Measurements from ENCODE around the gene FAM161A.
A peak's percentile ranks its signal among the peaks of the same experiment; 100 is the strongest.
"Not testable (repeated sequence)": the region's sequence is repeated elsewhere in the genome, so short reads cannot be mapped to it uniquely, and the experiment has no call there.

FAM161A gene

DNA sequence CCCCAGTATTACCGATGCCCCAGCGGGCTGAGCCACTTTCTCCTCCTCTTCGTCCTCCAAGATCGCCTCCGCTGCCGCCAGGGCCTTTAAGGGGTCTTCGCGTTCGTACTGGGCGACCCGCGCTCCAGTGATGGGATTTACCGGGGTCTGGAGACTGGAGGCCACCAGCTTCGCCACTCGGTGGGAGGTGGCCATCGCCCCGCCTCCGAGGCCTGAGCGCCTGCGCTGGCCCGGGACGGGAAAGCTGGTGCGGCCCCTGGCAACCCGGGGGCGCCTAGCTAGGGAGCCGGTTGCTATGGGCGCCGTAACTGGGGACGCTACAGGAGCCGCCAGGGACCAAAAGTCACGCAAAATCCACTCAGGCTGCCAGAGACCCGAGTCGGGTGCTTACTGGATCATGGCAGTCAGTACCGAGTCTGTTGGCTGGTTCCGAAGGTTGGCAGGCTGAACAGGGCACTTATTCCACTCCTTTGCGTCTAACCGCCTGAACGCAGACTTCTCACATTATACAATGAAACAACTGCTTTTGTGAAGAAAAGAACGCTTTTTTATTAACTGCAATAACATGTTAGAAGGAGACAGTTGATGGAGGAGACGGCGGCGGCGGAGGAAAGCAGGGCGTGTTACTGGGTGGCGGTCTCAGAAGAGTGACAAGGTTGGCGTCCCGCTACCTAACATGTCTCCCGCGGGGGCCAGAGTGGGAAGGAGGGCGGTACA lies at the start of gene FAM161A:
Gene FAM161A, minus strand, starts transcription at position 214 of the 717 bp plus-strand sequence. Its CDS starts 19 bp downstream, at position 195.
- DNase-seq: peak; percentile 15 to 94 (median 85)

DNA sequence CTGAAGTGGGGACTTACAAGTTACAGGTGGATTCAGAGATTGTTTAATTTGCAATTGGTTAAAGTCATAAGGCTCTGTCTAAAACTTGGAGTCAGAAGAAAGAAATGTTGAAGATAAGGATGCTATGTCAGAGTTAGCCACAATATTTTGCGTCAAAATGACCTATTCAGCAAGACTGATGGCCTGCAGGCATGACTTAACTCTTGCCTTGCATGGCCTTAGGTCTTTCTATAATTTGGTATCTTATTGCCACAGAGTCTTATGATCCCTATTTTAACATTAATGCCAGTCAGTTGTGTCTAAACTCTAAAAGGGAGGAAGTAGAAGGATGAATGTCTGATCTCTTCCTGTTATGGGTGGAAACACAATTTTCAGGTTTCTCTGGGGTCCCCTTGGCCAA lies 46.4 kb upstream of the FAM161A start:
- no peak for DNase-seq

DNA sequence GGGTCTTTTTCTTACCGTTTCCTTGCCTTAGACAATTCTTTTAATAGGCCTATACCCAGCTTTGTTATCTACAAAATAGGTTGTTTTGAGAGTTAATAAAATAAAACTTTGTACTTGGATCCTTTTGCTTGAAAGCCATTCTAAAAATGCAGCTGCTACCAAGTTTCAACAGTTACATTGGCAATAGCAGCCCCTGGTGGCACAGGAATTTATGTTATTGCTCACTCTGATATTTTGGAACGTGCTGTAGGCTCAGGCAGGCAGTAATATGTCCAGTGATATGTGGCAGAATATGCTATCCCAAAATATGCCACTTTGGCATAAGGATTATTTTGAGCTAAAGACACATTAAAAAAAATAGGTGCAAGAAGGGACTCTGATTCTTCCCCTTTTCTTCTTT lies 45.0 kb upstream of the FAM161A start:
- peak in 8 of 58 donors; percentile 0 to 43 (median 12) for DNase-seq

DNA sequence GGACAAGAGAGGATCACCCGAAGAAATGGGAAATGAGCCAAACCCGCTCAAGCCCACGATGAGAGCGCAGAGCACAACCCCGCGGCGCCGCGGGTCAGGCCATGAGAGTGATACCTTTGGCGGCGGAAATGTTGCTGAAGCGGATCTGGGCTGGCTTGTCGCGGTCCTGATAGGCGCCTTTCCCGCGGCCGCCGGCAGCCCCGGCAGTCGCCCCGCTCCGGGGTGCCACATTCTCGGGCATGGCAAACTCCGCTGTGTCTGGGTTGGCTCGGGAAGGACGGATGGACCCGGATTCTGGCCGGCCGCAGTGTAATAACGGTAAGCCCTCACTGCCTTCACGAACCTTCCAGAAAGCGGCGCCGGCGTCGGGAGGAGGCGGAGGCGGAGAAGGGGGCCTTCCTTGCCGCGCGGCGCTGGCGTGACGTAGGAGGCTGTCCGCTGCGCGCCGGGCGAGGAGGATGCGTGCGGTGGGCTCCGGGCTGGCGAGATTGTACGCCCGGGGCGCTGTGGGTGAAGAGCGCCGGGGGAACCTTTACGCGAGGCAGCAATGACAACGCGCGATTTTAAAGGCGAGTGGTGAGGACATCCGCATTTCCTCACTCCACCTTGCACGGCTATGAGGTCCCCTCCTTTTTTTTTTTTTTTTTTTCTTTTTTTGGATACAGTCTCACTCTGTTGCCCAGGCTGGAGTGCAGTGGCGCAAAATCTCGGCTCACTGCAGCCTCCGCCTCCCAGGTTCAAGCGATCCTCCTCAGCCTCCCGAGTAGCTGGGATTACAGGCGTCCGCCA lies 34.6 kb upstream of the FAM161A start, which contains the start of gene CCT4:
Gene CCT4, minus strand, starts transcription at position 390 of the 789 bp plus-strand sequence. Its CDS starts 149 bp downstream, at position 241.
- peak; percentile 49 to 95 (median 86) for DNase-seq

GRCh38 chr2:61887717-61888266 lies 33.9 kb upstream of the FAM161A start:
- DNase-seq: peak in 8 of 58 donors; percentile 8 to 65 (median 42)

DNA sequence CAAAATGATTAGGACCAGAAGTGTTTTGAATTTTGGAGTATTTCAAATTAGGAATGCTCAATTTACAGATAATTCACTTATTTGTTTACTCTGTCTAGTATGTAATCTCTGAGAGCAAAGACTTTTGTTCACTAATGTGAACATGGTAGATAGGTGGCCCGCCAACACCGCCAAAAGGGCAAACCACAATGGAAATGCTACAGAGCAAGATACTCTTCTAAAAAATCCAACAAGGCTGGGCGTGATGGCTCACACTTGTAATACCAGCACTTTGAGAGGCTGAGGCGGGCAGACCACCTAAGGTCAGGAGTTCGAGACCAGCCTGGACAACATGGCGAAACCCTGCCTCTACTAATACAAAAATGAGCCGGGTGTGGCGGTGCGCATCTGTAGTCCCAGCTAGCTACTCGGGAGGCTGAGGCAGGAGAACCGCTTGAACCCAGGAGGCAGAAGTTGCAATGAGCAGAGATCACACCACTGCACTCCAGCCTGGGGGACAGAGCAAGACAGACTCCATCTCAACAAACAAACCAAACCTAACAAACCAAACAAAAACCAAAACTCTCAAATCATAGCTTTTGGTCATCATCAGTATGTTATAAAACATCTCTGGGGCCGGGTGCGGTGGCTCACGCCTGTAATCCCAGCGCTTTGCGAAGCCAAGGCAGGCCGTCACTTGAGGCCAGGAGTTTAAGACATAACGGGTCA lies 32.2 kb upstream of the FAM161A start:
- DNase-seq: no peak

DNA sequence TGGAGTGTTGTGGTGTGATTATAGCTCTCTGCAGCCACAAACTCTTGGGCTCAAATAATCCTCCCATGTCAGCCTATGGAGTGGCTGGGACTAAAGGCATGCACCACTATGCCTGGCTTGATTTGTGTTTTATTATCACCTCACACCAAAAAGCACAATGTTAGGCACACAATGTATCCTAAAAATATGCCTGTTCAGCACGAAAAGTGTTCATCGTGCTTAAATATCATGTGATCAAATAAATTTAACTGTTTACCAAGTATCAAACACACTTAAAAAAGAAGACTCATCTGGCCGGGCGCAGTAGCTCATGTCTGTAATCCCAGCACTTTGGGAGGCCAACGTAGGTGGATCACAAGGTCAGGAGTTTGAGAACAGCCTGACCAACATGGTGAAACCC lies 29.0 kb upstream of the FAM161A start:
- no peak for DNase-seq

GRCh38 chr2:61879351-61879750 lies 25.5 kb upstream of the FAM161A start:
- not testable (repeated sequence) for DNase-seq

- no peak for DNase-seq
These were observed 24.9 kb upstream of the FAM161A start for GRCh38 chr2:61878761-61879160.

GRCh38 chr2:61877571-61878245 lies 23.8 kb upstream of the FAM161A start:
- no peak for DNase-seq

DNA sequence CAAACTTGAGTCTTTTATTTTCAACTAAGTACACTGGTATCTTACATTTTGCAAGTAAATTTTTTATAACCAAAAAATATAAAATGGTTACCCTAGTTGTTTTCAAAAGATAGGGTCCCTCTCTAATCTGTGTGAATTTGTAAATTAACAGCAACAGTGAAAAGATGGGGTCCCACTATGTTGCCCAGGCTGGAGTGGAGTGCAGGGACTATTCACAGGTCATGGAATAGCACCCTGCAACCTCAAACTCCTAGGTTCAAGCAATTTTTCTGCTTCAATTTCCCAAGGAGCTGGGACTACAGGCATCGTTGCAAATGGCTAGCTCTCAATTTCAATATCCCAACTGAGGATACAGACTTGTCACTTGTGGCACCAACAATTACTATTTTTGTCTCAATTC lies 22.5 kb upstream of the FAM161A start:
- no peak for DNase-seq

GRCh38 chr2:61866482-61867089 lies 12.7 kb upstream of the FAM161A start:
- DNase-seq: not testable (repeated sequence)

GRCh38 chr2:61862085-61862484 lies 8.2 kb upstream of the FAM161A start:
- DNase-seq: no peak

- DNase-seq: no peak
These were observed 3.4 kb upstream of the FAM161A start for GRCh38 chr2:61857224-61857623.

DNA sequence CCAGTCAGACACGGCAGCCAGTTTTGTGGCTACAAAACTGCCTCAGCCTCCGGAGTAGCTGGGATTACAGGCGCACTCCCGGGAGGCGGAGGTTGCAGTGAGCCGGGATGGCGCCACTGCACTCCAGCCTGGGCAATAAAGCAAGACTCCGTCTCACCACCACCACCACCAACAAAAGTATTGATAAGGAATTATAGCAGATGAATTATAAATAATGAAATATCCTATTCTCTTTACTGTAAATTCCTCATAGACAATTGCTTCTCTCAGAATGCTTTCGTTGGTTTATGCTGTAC lies 1.4 kb upstream of the FAM161A start:
- DNase-seq: peak in 4 of 58 donors; percentile 5 to 55 (median 8)

DNA sequence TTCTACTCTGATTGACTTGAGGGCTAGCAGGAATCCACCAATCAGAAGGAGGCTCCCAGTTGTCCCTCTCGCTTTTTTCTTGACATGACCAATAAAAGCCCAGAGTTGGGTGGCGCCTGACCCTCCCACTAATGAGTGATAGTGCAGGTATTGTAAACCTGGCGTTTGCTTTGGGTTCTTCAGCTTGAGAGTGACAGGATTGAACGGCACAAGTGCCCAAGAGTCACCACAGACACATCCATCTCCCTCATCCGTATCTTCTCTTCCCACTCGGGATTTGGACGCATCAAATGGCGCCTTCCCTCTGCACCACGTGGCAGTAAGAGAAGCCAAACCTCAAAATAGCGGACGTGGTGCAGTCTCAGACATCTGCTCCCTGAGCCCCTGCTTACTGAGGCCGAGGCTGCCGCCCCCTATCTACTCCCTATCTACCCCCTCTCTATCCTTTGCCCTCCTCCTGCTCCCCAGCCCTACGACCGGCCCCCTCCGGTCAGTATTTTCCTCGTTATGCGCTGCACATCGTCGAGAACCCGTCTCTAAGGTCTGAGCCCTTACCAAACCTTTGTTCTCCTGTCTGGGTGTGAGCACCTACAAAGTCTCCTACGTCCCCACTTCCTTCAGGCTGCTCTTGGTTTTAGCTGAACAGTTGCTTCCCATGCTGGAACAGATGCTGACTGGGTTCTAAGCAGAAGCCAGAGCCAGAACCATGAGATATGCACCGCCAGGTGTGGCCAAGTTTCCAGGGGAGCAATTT lies 881 bp upstream of the FAM161A start:
- DNase-seq: peak; percentile 31 to 95 (median 86)

GRCh38 chr2:61853086-61853846 lies 594 bp downstream of the FAM161A start:
- DNase-seq: peak in 7 of 58 donors; percentile 3 to 85 (median 82)

GRCh38 chr2:61851270-61851669 lies 2.6 kb downstream of the FAM161A start:
- not testable (repeated sequence) for DNase-seq

- no peak for DNase-seq
These were observed 8.5 kb downstream of the FAM161A start for GRCh38 chr2:61845320-61845719.

All from anterior cingulate cortex (tissue), 58 donors.